Activated CD8-positive, alpha-beta T cell treated with anti-CD3 and anti-CD28 coated beads for 36 hours (primary cell): ENCODE data around the gene PPP1R2. TPM values are rescaled to one million over a fixed set of nuclear protein-coding genes. Genes with fewer than 3 reads are reported as not detected.

Source experiments
- ATAC-seq: fragments of 200-7000 bp; cut with Tn5 transposase; one replicate; pipeline ENCODE4 v1.10.0; 2021; ENCODE audit warnings: mild to moderate bottlenecking, moderate library complexity
- CTCF ChIA-PET: fragments of 350-600 bp; sonication (Branson Sonifier 250); formaldehyde crosslinking; loops from one replicate; lab custom pipeline; 2021; ENCODE audit warnings: antibody characterized with exemption; lab: Charles Lee
- POLR2A ChIA-PET: fragments of 350-600 bp; sonication (Branson Sonifier 250); formaldehyde crosslinking; loops from one replicate; lab custom pipeline; 2021; ENCODE audit warnings: antibody characterized with exemption; lab: Charles Lee
- DNase-seq: peaks from one replicate; pipeline ENCODE4 v3.0.0-alpha.2; 2020
- H3K27ac Mint-ChIP-seq: one replicate; pipeline ENCODE4 v1.8.0; 2021; ENCODE audit warnings: mild to moderate bottlenecking, mixed read lengths
- H3K27me3 Mint-ChIP-seq: one replicate; pipeline ENCODE4 v1.8.0; 2021; ENCODE audit warnings: mixed read lengths
- H3K36me3 Mint-ChIP-seq: one replicate; pipeline ENCODE4 v1.8.0; 2021; ENCODE audit warnings: low read depth, mixed read lengths
- H3K4me1 Mint-ChIP-seq: one replicate; pipeline ENCODE4 v1.8.0; 2021; ENCODE audit warnings: low read depth, mixed read lengths
- H3K4me3 Mint-ChIP-seq: one replicate; pipeline ENCODE4 v1.8.0; 2021; ENCODE audit warnings: mild to moderate bottlenecking, moderate library complexity, mixed read lengths
- H3K9me3 Mint-ChIP-seq: one replicate; pipeline ENCODE4 v1.8.0; 2021; ENCODE audit warnings: mixed read lengths
- intact Hi-C: fragments of 100-400 bp; cut with micrococcal nuclease; formaldehyde crosslinking; loops from one replicate; pipeline ENCODE4 v1.10.0; 2022
- total RNA-seq, 2 experiments: library from RNA; stranded (reverse); gene quantifications; one replicate each; pipeline ENCODE4 v1.2.3, GENCODE V29; 2021
- TF ChIP-seq, protein P1 (sequence below): fragments of 200-600 bp; IDR thresholded peaks from one replicate; pipeline ENCODE4 v1.8.0; 2022; ENCODE audit warnings: antibody characterized with exemption, mild to moderate bottlenecking

The PPP1R2 gene
- total RNA-seq, 2 experiments from 2014 or later = 86.7 to 89.0 TPM

GRCh38 chr3:195554458-195554857 lies 11.3 kb upstream of the PPP1R2 start:
- H3K9me3 Mint-ChIP-seq = no peaks in the 10 kb centered on the region
- no peaks in the 10 kb centered on the region for H3K36me3 Mint-ChIP-seq
- TF ChIP-seq, protein P1, sequence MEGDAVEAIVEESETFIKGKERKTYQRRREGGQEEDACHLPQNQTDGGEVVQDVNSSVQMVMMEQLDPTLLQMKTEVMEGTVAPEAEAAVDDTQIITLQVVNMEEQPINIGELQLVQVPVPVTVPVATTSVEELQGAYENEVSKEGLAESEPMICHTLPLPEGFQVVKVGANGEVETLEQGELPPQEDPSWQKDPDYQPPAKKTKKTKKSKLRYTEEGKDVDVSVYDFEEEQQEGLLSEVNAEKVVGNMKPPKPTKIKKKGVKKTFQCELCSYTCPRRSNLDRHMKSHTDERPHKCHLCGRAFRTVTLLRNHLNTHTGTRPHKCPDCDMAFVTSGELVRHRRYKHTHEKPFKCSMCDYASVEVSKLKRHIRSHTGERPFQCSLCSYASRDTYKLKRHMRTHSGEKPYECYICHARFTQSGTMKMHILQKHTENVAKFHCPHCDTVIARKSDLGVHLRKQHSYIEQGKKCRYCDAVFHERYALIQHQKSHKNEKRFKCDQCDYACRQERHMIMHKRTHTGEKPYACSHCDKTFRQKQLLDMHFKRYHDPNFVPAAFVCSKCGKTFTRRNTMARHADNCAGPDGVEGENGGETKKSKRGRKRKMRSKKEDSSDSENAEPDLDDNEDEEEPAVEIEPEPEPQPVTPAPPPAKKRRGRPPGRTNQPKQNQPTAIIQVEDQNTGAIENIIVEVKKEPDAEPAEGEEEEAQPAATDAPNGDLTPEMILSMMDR = no peak
- DNase-seq (no peak), ATAC-seq (no peak)
- H3K4me1 Mint-ChIP-seq = peaks cover 61% of the 10 kb centered on the region
- no peak overlapping the region for H3K4me3 Mint-ChIP-seq
- intact Hi-C loops = no loop called here
- no peak overlapping the region for H3K27ac Mint-ChIP-seq
- ChIA-PET POLR2A (interaction anchor here (0.8 to 1.1 kb wide), 2 partner anchors 9 to 21 kb away, joined by 3 read pairs; no protein-coding TSS in a partner anchor), CTCF (interaction anchor here (1.0 to 1.4 kb wide), 3 partner anchors 9 to 16 kb away, joined by 3 to 7 read pairs (median 4); no protein-coding TSS in a partner anchor)
- H3K27me3 Mint-ChIP-seq = no peaks in the 10 kb centered on the region

GRCh38 chr3:195553268-195553667 lies 10.1 kb upstream of the PPP1R2 start:
- TF ChIP-seq, protein P1 = no peak
- Mint-ChIP-seq H3K27ac (peak overlapping the region; percentile 63), H3K4me1 (peaks cover 59% of the 10 kb centered on the region), H3K36me3 (no peaks in the 10 kb centered on the region), H3K4me3 (no peak overlapping the region), H3K27me3 (no peaks in the 10 kb centered on the region), H3K9me3 (no peaks in the 10 kb centered on the region)
- ATAC-seq = no peak
- ChIA-PET CTCF (interaction anchor here (1.0 to 1.9 kb wide), 3 partner anchors 9 to 282 kb away, joined by 4 to 7 read pairs (median 4); partner anchors contain the start of genes APOD and XXYLT1), POLR2A (interaction anchor here (1.1 to 4.4 kb wide), 2 partner anchors 12 to 13 kb away, joined by 3 to 34 read pairs; partner anchors contain the start of gene PPP1R2)
- intact Hi-C loops = no loop called here
- no peak for DNase-seq

GRCh38 chr3:195551381-195551978 lies 8.4 kb upstream of the PPP1R2 start:
- Mint-ChIP-seq H3K4me1 (peaks cover 73% of the 10 kb centered on the region), H3K36me3 (no peaks in the 10 kb centered on the region), H3K4me3 (no peak overlapping the region), H3K9me3 (no peaks in the 10 kb centered on the region), H3K27ac (peak overlapping the region; percentile 93), H3K27me3 (no peaks in the 10 kb centered on the region)
- ChIA-PET CTCF (interaction anchor here (0.8 to 4.2 kb wide), 7 partner anchors 13 to 299 kb away, joined by 3 to 19 read pairs (median 5); partner anchors contain the start of genes APOD and XXYLT1), POLR2A (interaction anchor here (1.0 to 4.4 kb wide), 5 partner anchors 9 to 110 kb away, joined by 4 to 34 read pairs (median 5); partner anchors contain the start of gene PPP1R2)
- TF ChIP-seq, protein P1 = no peak
- no peak for DNase-seq
- intact Hi-C loops = no loop called here
- ATAC-seq = no peak

DNA sequence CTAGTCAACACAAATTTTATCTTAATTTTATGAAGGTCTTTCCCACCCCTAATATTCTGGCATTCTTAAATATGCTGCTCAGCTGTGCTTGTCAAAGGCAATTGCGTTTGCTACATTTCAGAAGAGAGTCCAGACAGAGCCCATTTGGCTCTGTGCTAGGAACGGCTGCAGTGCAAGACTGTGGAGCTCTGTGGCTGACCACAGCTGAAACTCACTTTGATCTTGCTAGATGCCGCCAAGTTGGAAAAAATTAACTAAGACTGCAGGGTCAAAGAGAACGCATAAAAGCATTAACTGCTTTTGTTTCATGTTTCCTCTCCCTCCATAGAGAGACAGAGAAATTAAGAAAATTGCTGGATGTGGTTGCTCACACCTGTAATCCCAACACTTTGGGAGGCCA lies 7.6 kb upstream of the PPP1R2 start:
- DNase-seq = peak; percentile 58
- H3K27me3 Mint-ChIP-seq = no peaks in the 10 kb centered on the region
- intact Hi-C loops = no loop called here
- H3K9me3 Mint-ChIP-seq = no peaks in the 10 kb centered on the region
- H3K4me3 Mint-ChIP-seq = peak overlapping the region; percentile 60
- H3K4me1 Mint-ChIP-seq = peaks cover 75% of the 10 kb centered on the region
- TF ChIP-seq, protein P1 = no peak
- POLR2A ChIA-PET = interaction anchor here (0.6 to 4.4 kb wide), 7 partner anchors 9 to 280 kb away, joined by 3 to 34 read pairs (median 4); partner anchors contain the start of genes PPP1R2 and XXYLT1
- H3K36me3 Mint-ChIP-seq = no peaks in the 10 kb centered on the region
- peak overlapping the region; percentile 93 for H3K27ac Mint-ChIP-seq
- CTCF ChIA-PET = interaction anchor here (0.8 to 4.2 kb wide), 8 partner anchors 8 to 300 kb away, joined by 3 to 19 read pairs (median 5); partner anchors contain the start of gene XXYLT1
- peak; percentile 34 for ATAC-seq
